Activated CD4-positive, alpha-beta memory T cell treated with anti-CD3 and anti-CD28 coated beads for 36 hours (primary cell): ENCODE measurements around the gene CASP5. TPM values are rescaled to one million over a fixed set of nuclear protein-coding genes. Genes with fewer than 3 reads are reported as not detected.

Experiments
- CTCF ChIA-PET: fragments of 350-600 bp; sonication (Branson Sonifier 250); formaldehyde crosslinking; loops from one replicate; lab custom pipeline; 2021; ENCODE audit warnings: antibody characterized with exemption, inconsistent platforms; lab: Charles Lee
- POLR2A ChIA-PET: fragments of 350-600 bp; sonication (Branson Sonifier 250); formaldehyde crosslinking; loops from one replicate; lab custom pipeline; 2021; ENCODE audit warnings: antibody characterized with exemption; lab: Charles Lee
- DNase-seq: peaks from one replicate; pipeline ENCODE4 v3.0.0-alpha.2; 2020
- H3K27ac Mint-ChIP-seq: one replicate; pipeline ENCODE4 v1.8.0; 2021; ENCODE audit warnings: mixed read lengths
- H3K27me3 Mint-ChIP-seq: one replicate; pipeline ENCODE4 v1.8.0; 2021; ENCODE audit warnings: mixed read lengths
- H3K36me3 Mint-ChIP-seq: one replicate; pipeline ENCODE4 v1.8.0; 2021; ENCODE audit warnings: mixed read lengths
- H3K4me1 Mint-ChIP-seq: one replicate; pipeline ENCODE4 v1.8.0; 2021; ENCODE audit warnings: low read depth, mixed read lengths
- H3K4me3 Mint-ChIP-seq: one replicate; pipeline ENCODE4 v1.8.0; 2021; ENCODE audit warnings: mild to moderate bottlenecking, mixed read lengths
- H3K9me3 Mint-ChIP-seq: one replicate; pipeline ENCODE4 v1.8.0; 2021; ENCODE audit warnings: mixed read lengths
- intact Hi-C: fragments of 100-400 bp; cut with micrococcal nuclease; formaldehyde crosslinking; loops from one replicate; pipeline ENCODE4 v1.15.1; 2023
- total RNA-seq, 2 experiments: library from RNA; stranded (reverse); gene quantifications; one replicate each; pipeline ENCODE4 v1.2.3, GENCODE V29; 2021

The CASP5 gene
- total RNA-seq, 2 experiments from 2014 or later = not detected

- Mint-ChIP-seq H3K9me3 (peaks cover 22% of the 10 kb centered on the region), H3K27me3 (no peaks in the 10 kb centered on the region), H3K27ac (no peak overlapping the region), H3K36me3 (peaks cover 34% of the 10 kb centered on the region), H3K4me1 (peaks cover 64% of the 10 kb centered on the region), H3K4me3 (no peak overlapping the region)
- no peak for DNase-seq
- intact Hi-C loops = loop anchor here (10.0 kb wide), 1 partner anchor 332 kb away; no protein-coding TSS in a partner anchor
- ChIA-PET CTCF (interaction anchor here (1.6 kb wide), 1 partner anchor 16 kb away, joined by 4 read pairs; no protein-coding TSS in a partner anchor), POLR2A (no interaction called here)
These were observed 60.1 kb downstream of the CASP5 start for GRCh38 chr11:104962852-104963251.

- H3K27ac Mint-ChIP-seq = no peak overlapping the region
- no peak for DNase-seq
- ChIA-PET CTCF (interaction anchor here (1.4 kb wide), 1 partner anchor 10 kb away, joined by 4 read pairs; no protein-coding TSS in a partner anchor), POLR2A (no interaction called here)
- no peak overlapping the region for H3K4me3 Mint-ChIP-seq
- intact Hi-C loops = no loop called here
- no peaks in the 10 kb centered on the region for H3K9me3 Mint-ChIP-seq
- no peaks in the 10 kb centered on the region for H3K27me3 Mint-ChIP-seq
- peaks cover 17% of the 10 kb centered on the region for H3K36me3 Mint-ChIP-seq
- peaks cover 53% of the 10 kb centered on the region for H3K4me1 Mint-ChIP-seq
These were observed 65.7 kb downstream of the CASP5 start for GRCh38 chr11:104957280-104957679.

- Mint-ChIP-seq H3K4me3 (no peak overlapping the region), H3K9me3 (no peaks in the 10 kb centered on the region), H3K27ac (no peak overlapping the region), H3K27me3 (no peaks in the 10 kb centered on the region), H3K36me3 (peaks cover 12% of the 10 kb centered on the region), H3K4me1 (peaks cover 47% of the 10 kb centered on the region)
- ChIA-PET POLR2A (no interaction called here), CTCF (interaction anchor here (1.2 to 1.4 kb wide), 2 partner anchors 9 to 10 kb away, joined by 4 read pairs; no protein-coding TSS in a partner anchor)
- intact Hi-C loops = no loop called here
- no peak for DNase-seq
These were observed 66.4 kb downstream of the CASP5 start for GRCh38 chr11:104956528-104956927.

- peak; percentile 16 for DNase-seq
- Mint-ChIP-seq H3K4me3 (no peak overlapping the region), H3K27ac (no peak overlapping the region), H3K27me3 (no peaks in the 10 kb centered on the region), H3K36me3 (peaks cover 69% of the 10 kb centered on the region), H3K4me1 (peaks cover 5% of the 10 kb centered on the region), H3K9me3 (no peaks in the 10 kb centered on the region)
- ChIA-PET CTCF (interaction anchor here (0.6 to 1.6 kb wide), 15 partner anchors 9 to 917 kb away, joined by 3 to 7 read pairs (median 3); no protein-coding TSS in a partner anchor), POLR2A (no interaction called here)
- intact Hi-C loops = loop anchor here (1.0 kb wide), 1 partner anchor 53 kb away; no protein-coding TSS in a partner anchor
These were observed 76.1 kb downstream of the CASP5 start for GRCh38 chr11:104946907-104947306.

Other genes with a start within 250 kb of the CASP5 start
- not detected for gene CASP12, start 124.7 kb downstream of the CASP5 start, total RNA-seq
- gene CASP4, start 54.6 kb downstream of the CASP5 start, total RNA-seq = 10 to 100 TPM; 58.2 to 58.3 TPM
- gene CASP1, start 12.0 kb upstream of the CASP5 start, total RNA-seq = 10 to 100 TPM; 28.5 to 37.1 TPM
- gene CARD16, start 22.2 kb upstream of the CASP5 start, total RNA-seq = 10 to 100 TPM in 1 of 2 experiments, 1 to 10 TPM in 1; 8.6 to 10.5 TPM
- gene CARD18, start 116.6 kb upstream of the CASP5 start, total RNA-seq = not detected